ENCODE data around the gene NPAS2. TPM values are rescaled to one million over a fixed set of nuclear protein-coding genes. Genes with fewer than 3 reads are reported as not detected.

NPAS2 gene
- total RNA-seq, 4 donors from 2014 or later: 14.1 to 45.8 (median 28.1) TPM

DNA sequence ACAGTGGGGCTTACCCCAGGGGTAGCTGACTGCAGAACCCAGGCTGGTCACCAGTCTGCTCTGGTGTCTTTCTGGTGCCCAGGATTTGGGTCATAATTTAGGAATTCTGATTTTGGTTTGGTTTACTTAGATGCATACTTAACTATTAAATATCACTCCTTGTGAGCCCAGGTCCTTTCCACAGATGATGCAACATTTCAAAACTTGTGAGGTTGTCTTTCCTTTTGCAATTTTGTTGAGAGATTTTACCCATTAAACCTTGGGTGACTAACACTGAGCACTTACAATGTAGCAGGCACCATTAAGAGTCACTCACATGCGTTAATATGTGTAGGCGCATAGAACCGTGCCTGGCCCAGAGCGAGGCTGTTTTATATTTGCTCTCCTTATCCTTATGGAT is 120.3 kb downstream of the NPAS2 start:
- intact Hi-C loops (cut with DNase I): no loop called here
- TF ChIP-seq POLR2A (IDR thresholded peaks at IDR 0.05; ENCODE audit: low read depth): no peak
- no peak for TF ChIP-seq POLR2AphosphoS5 (IDR thresholded peaks at IDR 0.05)
- TF ChIP-seq, protein P1, sequence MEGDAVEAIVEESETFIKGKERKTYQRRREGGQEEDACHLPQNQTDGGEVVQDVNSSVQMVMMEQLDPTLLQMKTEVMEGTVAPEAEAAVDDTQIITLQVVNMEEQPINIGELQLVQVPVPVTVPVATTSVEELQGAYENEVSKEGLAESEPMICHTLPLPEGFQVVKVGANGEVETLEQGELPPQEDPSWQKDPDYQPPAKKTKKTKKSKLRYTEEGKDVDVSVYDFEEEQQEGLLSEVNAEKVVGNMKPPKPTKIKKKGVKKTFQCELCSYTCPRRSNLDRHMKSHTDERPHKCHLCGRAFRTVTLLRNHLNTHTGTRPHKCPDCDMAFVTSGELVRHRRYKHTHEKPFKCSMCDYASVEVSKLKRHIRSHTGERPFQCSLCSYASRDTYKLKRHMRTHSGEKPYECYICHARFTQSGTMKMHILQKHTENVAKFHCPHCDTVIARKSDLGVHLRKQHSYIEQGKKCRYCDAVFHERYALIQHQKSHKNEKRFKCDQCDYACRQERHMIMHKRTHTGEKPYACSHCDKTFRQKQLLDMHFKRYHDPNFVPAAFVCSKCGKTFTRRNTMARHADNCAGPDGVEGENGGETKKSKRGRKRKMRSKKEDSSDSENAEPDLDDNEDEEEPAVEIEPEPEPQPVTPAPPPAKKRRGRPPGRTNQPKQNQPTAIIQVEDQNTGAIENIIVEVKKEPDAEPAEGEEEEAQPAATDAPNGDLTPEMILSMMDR (IDR thresholded peaks at IDR 0.05): no peak
- TF ChIP-seq EP300 (IDR thresholded peaks at IDR 0.05): no peak
- WGBS: 97% methylated on average over 4 of the region's 4 CpGs
- Histone ChIP-seq H3K27ac (replicated peaks in 1 of 4) (no peak overlapping the region), H3K9me3 (no peaks in the 10 kb centered on the region), H3K27me3 (no peaks in the 10 kb centered on the region), H3K36me3 (peaks cover 0 to 39% (median 32%) of the 10 kb centered on the region in 4 donors), H3K4me3 (no peak overlapping the region), H3K4me1 (peaks cover 0 to 9% (median 3%) of the 10 kb centered on the region in 4 donors)
- no peak for DNase-seq (ENCODE audit: extremely low spot score)

DNA sequence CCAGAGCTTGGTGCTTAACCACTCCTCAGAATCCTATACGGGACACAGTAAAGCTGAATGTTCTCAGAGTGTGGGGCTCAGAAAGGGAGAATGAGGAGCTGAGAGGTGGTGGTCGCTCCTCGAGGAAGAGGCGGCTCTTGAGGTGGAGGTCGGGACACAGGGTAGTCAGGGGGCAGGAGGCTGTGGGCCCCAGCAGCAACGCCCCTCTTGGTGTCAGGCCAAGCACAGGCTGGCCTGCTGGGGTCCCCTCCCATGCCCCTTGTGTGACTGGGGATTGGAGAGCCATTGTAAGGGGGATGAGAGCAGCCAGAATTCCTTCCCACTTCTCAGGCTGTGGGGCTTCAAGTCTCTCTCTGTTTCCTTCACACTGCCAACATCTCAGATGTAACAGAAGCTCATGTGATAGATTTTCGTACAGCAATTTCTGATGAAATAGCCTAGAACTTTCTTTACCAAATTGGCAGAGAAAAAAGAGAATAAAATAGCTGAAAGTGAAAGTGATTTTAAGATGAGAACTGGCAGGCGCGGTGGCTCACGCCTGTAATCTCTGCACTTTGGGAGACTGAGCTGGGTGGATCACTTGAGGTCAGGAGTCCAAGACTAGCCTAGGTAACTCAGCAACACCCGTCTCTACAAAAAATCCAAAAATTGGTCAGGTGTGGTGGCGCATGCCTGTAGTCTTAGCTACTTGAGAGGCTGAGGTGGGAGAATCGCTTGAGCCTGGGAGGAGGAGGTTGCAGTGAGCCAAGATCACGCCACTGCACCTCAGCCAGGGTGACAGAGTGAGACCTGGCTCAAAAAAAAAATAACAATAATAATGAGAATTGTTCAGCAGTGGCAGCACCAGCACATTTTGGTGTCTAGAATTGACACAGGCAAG is 121.1 kb downstream of the NPAS2 start:
- Histone ChIP-seq H3K36me3 (peaks cover 0 to 42% (median 30%) of the 10 kb centered on the region in 4 donors), H3K4me1 (peaks cover 0 to 9% (median 1%) of the 10 kb centered on the region in 4 donors), H3K9me3 (no peaks in the 10 kb centered on the region), H3K27ac (replicated peaks in 1 of 4) (no peak overlapping the region), H3K4me3 (no peak overlapping the region), H3K27me3 (no peaks in the 10 kb centered on the region)
- DNase-seq (ENCODE audit: extremely low spot score): no peak
- intact Hi-C loops (cut with DNase I): no loop called here
- TF ChIP-seq POLR2AphosphoS5 (IDR thresholded peaks at IDR 0.05): no peak
- no peak for TF ChIP-seq POLR2A (IDR thresholded peaks at IDR 0.05; ENCODE audit: low read depth)
- TF ChIP-seq, protein P1 (IDR thresholded peaks at IDR 0.05): no peak
- no peak for TF ChIP-seq EP300 (IDR thresholded peaks at IDR 0.05)
- WGBS: 84% methylated on average over 14 of the region's 14 CpGs

DNA sequence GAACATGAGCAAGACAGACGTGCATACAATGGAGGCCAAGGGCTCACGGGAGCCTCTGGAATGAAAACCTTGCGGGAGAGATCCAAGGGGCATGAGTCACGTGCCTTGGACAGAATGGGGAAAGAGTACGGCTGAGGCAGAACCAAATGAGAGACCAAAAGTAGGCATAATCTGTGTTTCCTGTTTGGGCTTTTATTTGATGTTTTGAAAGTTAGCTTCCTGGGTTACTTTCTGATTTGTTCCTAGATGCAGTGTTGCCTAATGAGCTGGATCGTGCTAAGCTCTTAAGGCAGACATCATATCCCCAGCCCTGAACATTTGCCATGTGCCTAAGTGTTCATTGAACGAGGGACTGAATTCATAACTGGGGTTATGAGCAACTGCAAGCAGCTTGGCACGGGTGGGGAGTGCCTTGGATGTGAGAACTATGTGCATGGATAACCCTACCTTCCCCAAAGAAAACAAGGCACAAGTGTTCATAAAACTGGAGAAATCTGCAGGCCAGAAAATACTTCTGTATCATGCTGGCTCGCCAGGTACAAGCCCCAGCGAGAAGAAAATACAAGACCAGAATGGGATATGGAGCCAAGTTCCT is 121.8 kb downstream of the NPAS2 start:
- Histone ChIP-seq H3K9me3 (no peaks in the 10 kb centered on the region), H3K36me3 (peaks cover 0 to 42% (median 29%) of the 10 kb centered on the region in 4 donors), H3K4me1 (peaks cover 0 to 9% (median 1%) of the 10 kb centered on the region in 4 donors), H3K27ac (replicated peaks in 1 of 4) (no peak overlapping the region), H3K4me3 (no peak overlapping the region), H3K27me3 (no peaks in the 10 kb centered on the region)
- no peak for DNase-seq (ENCODE audit: extremely low spot score)
- no peak for TF ChIP-seq EP300 (IDR thresholded peaks at IDR 0.05)
- TF ChIP-seq, protein P1 (IDR thresholded peaks at IDR 0.05): no peak
- no peak for TF ChIP-seq POLR2AphosphoS5 (IDR thresholded peaks at IDR 0.05)
- no peak for TF ChIP-seq POLR2A (IDR thresholded peaks at IDR 0.05; ENCODE audit: low read depth)
- intact Hi-C loops (cut with DNase I): no loop called here
- WGBS: 86% methylated on average over 10 of the region's 10 CpGs

DNA sequence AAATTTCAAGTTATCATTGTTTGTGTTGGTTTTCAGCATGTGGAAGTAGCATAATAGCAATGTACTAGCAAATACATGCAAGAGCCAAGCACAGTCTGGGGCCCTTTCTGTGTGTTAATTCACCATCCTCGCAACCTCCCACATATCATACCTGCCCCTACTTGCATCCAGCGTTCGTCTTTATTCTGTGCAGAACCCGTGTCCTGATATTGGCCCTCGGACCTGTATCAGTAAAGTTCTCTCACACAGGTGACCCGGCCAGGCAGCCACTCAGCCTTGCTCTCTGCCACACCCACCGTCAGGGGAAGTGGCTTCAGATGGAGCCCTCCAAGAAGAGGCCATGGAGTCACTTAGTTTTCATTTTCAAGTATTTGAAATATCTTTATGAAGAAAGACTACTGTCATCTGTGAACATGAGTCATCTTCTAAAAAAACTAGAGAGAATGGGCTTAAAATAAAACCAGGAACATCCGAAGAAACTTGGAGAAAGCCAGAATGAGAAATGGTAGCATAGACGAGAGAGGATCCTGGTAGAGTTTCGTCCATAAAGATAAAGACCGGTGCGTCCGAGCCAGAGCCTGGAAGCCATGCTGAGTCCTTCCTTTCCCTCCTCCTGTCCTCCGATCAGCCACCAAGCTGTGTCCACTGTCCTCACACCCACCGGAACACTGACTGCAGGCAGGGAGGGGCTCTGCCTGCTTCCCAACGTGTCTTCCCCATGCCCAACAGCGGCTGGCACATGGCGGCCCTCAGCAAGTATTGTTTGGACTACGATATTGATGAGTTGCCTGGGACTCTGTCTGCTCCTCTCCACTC is 124.9 kb downstream of the NPAS2 start:
- no peak for DNase-seq (ENCODE audit: extremely low spot score)
- no peaks in the 10 kb centered on the region for H3K9me3 ChIP-seq
- intact Hi-C loops (cut with DNase I): no loop called here
- peaks cover 3 to 45% (median 17%) of the 10 kb centered on the region in 4 donors for H3K36me3 ChIP-seq
- H3K27ac ChIP-seq (replicated peaks in 1 of 4): no peak overlapping the region
- TF ChIP-seq POLR2A (IDR thresholded peaks at IDR 0.05; ENCODE audit: low read depth) (no peak), POLR2AphosphoS5 (IDR thresholded peaks at IDR 0.05) (no peak), EP300 (IDR thresholded peaks at IDR 0.05) (no peak)
- TF ChIP-seq, protein P1 (IDR thresholded peaks at IDR 0.05): no peak
- H3K27me3 ChIP-seq: no peaks in the 10 kb centered on the region
- 92% methylated on average over 19 of the region's 19 CpGs for WGBS
- H3K4me3 ChIP-seq: no peak overlapping the region
- peaks cover 0 to 9% (median 0%) of the 10 kb centered on the region in 4 donors for H3K4me1 ChIP-seq

Data from esophagus muscularis mucosa (tissue), 4 donors.